ENCODE data around the gene SCMH1.

The SCMH1 gene

DNA sequence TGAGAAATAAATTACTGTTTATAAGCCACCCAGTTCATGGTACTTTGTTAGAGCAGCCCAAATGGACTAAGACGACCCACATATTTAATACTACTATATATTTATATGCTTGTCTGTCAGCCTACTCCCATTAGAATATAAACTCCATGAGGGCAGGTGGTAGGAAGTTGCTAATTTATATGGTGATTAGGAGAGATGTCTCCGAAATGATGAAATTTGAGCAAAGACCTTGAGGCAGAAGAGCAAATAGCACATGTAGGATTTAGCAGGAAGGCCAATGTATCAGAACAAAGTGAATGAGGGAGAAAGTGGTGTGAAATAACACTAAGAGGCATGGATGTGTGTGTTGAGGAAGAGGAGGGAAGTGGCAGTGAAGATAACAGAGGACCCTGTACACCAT lies 210.0 kb downstream of the SCMH1 start:
- no peak for DNase-seq (ENCODE audit: low read depth in 3 of 3, low spot score in 1 of 3)

- DNase-seq (ENCODE audit: low read depth in 3 of 3, low spot score in 1 of 3): no peak
Observed at GRCh38 chr1:41030872-41031616, 211.1 kb downstream of the SCMH1 start.

DNA sequence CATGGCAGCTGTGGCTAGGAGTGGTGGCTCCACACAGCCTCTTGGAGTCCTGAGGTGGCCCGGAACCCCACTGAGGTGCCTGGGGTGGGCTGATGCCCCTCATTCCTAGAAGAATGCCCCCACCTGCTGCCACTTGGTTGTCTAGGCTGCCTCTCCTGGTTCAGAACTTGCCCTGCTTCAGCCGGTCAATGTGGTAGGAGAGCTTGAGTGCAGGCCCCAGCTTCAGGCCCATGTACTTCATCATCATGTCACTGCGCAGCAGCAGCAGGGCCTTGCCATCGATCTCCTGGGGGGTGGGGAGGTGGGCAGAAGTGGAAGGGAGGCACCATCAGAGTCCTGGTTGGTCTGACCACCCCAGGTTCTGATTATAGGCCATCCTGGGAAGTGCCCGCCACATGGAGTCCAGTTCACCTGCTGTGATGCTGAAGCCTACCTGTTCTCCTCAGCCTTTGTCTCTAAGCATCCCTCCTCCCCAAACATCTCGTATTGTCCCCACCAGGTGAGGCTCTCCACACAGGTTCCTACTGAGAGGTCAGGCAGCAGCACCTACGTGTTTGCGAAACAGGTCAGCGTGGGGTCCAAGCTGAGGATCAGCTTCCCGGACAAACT lies 214.0 kb downstream of the SCMH1 start:
- DNase-seq (ENCODE audit: low read depth in 3 of 3, low spot score in 1 of 3): no peak

- no peak for DNase-seq (ENCODE audit: low read depth in 3 of 3, low spot score in 1 of 3)
Observed at GRCh38 chr1:41025979-41026819, 215.9 kb downstream of the SCMH1 start.

GRCh38 chr1:41024953-41025352 lies 217.2 kb downstream of the SCMH1 start:
- no peak for DNase-seq (ENCODE audit: low read depth in 3 of 3, low spot score in 1 of 3)

DNA sequence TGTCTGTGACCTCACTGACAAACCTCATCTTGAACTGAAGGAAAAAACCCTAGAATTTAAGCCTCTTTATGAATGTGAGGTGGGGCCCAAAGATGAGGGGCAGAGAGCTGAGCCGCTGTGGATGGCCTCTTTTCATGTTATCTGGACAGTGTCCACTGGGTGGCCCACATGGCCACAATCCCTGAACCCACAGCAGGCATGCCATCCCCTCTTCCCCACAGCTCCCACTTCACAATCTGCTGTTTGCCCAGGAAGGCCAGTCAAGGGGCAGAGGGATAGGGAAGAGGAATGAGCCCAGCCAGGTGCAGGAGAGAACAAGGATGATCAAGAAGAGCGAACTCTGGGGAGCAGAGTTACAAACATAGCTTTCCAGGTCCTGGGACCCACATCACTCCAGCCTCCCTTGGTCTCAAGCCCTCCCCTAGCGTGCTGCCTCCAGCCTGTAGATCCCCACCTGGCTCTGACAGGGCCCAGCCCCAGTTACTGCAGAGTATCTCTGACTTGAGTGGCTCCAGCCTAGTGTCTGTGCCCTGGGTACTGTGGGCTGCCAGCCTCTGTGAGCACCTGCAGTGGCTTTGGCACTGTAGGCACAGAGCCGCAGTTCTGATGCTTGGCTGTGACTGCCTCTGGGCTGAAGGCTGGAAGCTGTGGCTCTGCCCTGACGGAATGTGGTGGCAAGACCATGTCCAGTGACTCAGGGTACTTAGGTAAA lies 218.7 kb downstream of the SCMH1 start:
- DNase-seq (ENCODE audit: low read depth in 3 of 3, low spot score in 1 of 3): no peak

DNA sequence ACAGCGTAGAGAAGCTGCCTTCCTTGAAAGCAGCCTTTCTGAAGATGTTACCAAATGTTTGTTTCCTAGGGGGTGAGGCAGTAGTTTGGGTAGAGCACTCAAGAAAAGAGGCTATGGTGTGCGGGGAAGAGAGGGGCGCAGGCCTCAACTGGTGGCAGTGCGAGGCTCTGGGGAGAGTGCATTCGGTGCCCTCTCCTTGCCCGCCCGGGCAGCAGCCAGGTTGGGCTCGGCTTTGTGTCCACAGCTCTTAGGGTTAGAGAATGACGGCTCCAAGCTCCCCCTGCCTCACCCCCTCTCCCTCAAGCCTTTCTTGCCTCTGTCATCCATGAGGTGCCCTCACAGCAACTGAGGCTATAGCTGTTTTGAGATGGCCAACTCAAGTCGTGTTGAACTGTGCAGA lies 219.7 kb downstream of the SCMH1 start:
- DNase-seq (ENCODE audit: low read depth in 3 of 3, low spot score in 1 of 3): no peak

GRCh38 chr1:41021526-41022308 lies 220.4 kb downstream of the SCMH1 start, which contains the start of gene SLFNL1:
Gene SLFNL1, minus strand, starts transcription at chr1:41021725. Its CDS starts 1,065 bp downstream, at chr1:41020660.
- DNase-seq (ENCODE audit: low read depth in 3 of 3, low spot score in 1 of 3): no peak

DNA sequence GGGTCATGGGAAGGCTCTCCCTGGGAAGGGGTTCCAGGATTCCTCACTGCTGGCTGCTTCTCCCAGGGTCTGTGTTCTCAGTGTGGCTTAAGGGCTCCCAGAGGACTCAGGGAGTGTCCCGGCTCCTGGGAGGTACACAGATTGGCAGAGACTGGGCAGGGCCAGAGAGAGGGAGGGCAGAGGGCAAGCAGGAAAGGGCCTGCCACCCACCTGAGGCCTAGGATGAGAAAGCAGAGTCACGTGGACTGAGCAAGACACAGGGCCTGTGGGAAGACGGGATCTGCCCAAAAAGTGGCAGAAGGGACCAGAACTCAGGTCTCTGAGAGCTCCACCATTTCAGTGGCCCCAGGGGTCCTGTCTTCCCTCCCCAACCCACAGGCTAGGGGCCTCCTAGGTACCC lies 221.5 kb downstream of the SCMH1 start:
- DNase-seq (ENCODE audit: low read depth in 3 of 3, low spot score in 1 of 3): no peak

GRCh38 chr1:41020109-41020576 lies 222.0 kb downstream of the SCMH1 start:
- no peak for DNase-seq (ENCODE audit: low read depth in 3 of 3, low spot score in 1 of 3)

- no peak for DNase-seq (ENCODE audit: low read depth in 3 of 3, low spot score in 1 of 3)
Observed at GRCh38 chr1:41019353-41019745, 222.8 kb downstream of the SCMH1 start.

DNA sequence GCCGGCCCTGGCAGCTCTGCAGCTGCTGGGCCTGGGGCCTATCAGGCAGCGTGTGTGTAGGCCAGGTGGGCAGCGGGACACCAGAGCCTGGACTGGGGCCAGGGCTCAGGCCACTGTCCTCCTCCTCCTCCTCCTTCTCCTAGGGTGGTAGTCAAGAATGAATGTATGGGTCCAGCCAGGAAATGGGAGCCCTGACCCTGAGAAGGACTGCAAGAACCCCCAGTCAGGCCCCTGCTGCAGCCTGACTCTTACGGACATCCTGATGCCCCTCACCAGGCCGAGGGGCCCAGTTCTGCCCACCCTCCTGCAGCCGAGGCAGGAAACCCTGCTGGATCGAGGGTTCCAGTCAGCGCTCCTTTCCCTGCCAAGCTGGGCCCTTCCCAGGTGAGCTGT lies 224.1 kb downstream of the SCMH1 start:
- no peak for DNase-seq (ENCODE audit: low read depth in 3 of 3, low spot score in 1 of 3)

- no peak for DNase-seq (ENCODE audit: low read depth in 3 of 3, low spot score in 1 of 3)
Observed at GRCh38 chr1:41017141-41018017, 224.7 kb downstream of the SCMH1 start.

- no peak for DNase-seq (ENCODE audit: low read depth in 3 of 3, low spot score in 1 of 3)
Observed at GRCh38 chr1:41015897-41016470, 226.1 kb downstream of the SCMH1 start.

DNA sequence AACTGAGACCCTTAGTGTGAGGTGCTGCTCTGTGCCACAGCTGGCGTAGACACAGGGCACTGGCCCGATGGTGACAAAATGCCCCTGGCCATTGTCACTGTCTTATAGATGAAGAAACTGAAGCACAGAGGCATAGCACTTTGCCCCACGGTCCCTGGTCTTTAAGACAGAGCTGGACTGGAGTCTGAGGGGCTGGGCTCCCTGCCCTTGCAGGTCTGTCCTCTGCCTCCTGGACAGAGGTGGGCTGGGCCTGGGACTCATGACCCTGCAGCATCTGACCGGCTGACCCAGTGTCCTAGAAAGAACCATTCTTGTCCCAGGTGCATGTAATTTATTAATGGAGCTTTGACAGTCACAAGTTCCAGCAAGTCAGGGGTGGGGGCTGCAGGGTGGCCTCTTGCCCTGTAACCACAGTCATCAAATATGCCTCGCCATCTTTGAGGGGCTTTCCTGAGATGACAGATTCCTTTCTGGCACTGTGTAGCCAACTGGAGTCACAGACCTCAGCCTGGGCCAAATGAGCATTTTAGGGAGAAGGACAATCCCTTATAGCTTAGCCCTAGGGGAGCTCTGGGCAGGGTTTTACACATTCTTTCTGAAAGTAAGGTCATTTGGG lies 226.7 kb downstream of the SCMH1 start:
- no peak for DNase-seq (ENCODE audit: low read depth in 3 of 3, low spot score in 1 of 3)

DNA sequence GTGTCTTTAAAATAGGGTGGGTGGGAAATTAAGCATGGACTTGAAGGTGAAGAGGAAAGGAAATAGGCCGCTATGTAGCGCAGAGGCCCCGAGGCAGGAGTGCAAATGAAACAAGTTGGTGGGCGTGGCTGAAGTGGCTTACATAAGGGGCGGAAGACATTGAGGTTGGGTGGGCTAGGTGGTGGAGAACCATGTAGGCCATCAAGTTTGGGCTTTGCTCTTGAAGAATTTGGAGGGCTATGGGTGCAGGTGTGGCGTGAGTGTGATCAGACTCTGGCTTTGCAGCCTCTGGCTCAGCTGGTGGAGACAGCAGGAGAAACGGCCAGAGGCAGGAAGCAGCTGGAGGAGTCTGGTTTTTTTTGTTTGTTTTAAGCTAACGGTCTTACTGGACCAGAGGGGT lies 227.2 kb downstream of the SCMH1 start:
- no peak for DNase-seq (ENCODE audit: low read depth in 3 of 3, low spot score in 1 of 3)

DNA sequence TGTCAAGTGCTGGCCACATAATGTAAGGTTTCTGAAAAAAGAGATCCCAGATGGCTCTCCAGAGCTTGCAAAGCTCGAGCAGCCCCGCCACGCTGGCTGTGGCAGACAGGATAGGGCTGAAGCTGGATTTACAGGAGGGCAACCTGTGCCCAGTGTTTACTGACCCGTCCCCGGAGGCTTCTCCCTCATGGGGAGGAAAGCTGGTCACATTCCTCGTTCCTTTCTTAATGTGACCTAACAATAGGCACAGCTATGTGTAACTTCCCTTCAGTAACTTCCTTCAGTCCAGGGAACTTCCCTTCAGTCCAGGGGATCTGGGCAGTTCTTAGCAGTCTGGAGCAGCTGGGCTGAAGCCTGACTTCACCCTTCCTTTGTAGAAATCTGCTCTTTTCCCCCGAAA lies 228.3 kb downstream of the SCMH1 start:
- no peak for DNase-seq (ENCODE audit: low read depth in 3 of 3, low spot score in 1 of 3)

- no peak for DNase-seq (ENCODE audit: low read depth in 3 of 3, low spot score in 1 of 3)
Observed at GRCh38 chr1:41013024-41013423, 229.1 kb downstream of the SCMH1 start.

DNA sequence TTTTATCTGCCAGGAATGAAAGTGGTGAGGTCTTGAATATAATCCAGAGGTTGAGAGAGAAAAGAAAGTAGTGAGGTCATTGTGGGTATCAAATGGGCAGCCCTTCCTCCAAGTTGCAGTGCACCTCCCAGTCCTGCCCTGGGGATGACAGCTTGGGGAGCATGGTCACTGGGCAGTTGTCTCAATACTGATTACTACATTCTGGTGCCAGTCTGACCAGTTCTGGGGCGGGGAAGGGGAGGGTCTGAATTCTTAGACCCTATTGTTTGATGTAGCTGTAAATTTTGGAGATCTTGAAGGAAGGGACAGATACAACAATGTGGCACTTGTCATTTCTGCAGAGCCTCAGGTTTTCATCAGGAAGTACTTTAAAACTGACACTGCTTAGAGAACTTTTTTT lies 231.8 kb downstream of the SCMH1 start:
- no peak for DNase-seq (ENCODE audit: low read depth in 3 of 3, low spot score in 1 of 3)
